SHP77 treated with DMSO at 0.1 percent for 48 hours (cell line): ENCODE data around the gene SPATA31D1.

ENCODE experiments used
- DNase-seq: peaks from one replicate; lab custom pipeline; 2025; lab: John Stamatoyannopoulos, UW

The SPATA31D1 gene

DNA sequence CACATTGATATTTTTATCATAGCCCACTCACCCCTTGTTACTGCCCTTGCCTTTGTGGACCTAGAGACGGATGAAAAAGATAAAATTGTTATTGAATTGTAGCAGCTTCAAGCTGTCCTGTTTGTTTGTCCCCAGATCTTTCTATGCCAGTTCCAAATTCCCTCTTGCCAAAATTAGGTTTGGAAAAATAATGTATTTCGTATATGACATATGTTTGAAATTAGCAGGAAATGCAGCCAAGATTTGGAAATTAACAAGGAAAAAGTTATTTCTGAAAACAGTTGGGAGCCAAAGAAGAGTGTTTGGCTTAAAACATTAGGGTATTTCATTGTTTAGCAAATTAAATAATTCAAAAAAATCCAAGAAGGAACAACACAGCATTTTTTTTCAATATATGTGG lies 33.5 kb downstream of the SPATA31D1 start:
- no peak for DNase-seq

GRCh38 chr9:82024908-82025307 lies 36.3 kb downstream of the SPATA31D1 start:
- no peak for DNase-seq

GRCh38 chr9:82031538-82032280 lies 43.1 kb downstream of the SPATA31D1 start:
- DNase-seq: no peak

DNA sequence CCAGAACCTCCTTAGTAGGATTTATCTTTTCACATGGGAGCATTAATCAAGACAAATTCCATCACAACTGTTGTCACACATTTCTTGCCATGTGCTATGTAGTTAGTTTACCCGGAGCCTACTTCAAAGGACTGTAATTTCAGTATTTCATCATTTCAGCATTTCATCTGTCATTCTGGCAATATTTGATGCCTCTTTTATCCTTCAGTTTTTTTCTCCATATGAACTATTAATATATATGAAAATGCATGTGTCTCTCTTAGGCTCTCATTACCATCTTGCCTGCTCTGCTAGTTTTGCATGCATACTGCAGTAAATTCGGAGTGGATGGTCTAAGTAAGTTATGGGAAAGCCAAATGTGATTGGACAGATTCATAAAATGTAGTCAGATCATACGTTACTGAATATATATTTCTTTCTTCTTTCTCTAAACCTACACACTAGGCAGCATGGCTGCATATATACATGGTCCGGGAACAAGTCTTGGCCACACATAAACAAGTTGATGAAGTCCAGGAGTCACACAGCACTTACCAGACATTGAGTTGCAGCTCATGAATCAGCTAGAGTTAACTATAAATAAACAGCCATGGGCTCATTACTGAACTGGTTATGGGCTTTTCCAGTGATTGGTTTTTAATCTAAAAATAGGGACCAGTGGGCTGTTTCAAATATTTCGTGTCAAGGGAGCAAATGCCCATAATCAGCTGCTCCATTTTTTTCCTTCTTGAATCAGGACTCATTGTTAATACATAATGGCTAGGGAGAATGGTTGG lies 46.6 kb downstream of the SPATA31D1 start:
- DNase-seq: no peak

GRCh38 chr9:82036086-82036485 lies 47.5 kb downstream of the SPATA31D1 start:
- DNase-seq: no peak

DNA sequence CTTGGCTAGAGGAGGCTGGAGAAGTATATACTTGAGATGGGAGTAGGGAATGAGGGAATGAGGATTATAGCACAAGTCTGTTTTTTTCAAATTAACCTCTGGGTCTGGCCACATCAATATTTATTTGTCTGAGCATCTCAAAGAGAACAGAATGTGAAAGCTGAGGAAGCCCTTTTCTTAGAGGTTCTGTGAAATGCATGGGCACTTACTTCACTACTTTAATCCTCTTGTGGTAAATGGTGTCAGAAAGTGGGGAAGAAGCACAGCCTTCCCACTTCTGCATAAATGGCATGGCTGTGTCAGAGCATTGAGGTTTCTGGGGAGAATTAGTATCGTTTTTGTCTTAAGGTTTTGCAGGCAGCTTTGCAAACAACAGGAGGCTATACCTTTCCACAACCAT lies 48.6 kb downstream of the SPATA31D1 start:
- no peak for DNase-seq

GRCh38 chr9:82038897-82039296 lies 50.3 kb downstream of the SPATA31D1 start:
- no peak for DNase-seq
